Suprapubic skin (tissue), 3 donors: Measurements from ENCODE around the gene UBE2O.

Experiments
- CTCF ChIP-seq, 2 donors: fragments of 200-600 bp in 1 of 2; fragments of 450-650 bp in 1 of 2; sonication (generic) in 1 of 2; IDR thresholded peaks; one replicate each; pipeline ENCODE4 v1.5.1; 2016 to 2019; ENCODE audit warnings: antibody characterized with exemption in 2 of 2, mild to moderate bottlenecking in 1 of 2, moderate library complexity in 1 of 2
- EP300 ChIP-seq: sonication (generic); formaldehyde crosslinking; IDR thresholded peaks from one replicate; pipeline ENCODE4 v1.6.1; 2017; ENCODE audit warnings: antibody characterized with exemption
- POLR2A ChIP-seq, 2 donors: fragments of 450-650 bp; IDR thresholded peaks; one replicate each; pipeline ENCODE4 v1.6.1; 2017; ENCODE audit warnings: antibody characterized with exemption in 2 of 2, mild to moderate bottlenecking in 2 of 2, moderate library complexity in 2 of 2

GRCh38 chr17:76432712-76433336 is 20.1 kb downstream of the UBE2O start:
- peak in 1 of 2 donors; percentile 38 for TF ChIP-seq CTCF (IDR thresholded peaks at IDR 0.05)
- no peak for TF ChIP-seq POLR2A (IDR thresholded peaks at IDR 0.05)
- no peak for TF ChIP-seq EP300
